GM12801 (cell line): Measurements from ENCODE around the gene ABLIM3.

Experiments
- CTCF ChIP-seq: IDR thresholded peaks from one replicate; pipeline ENCODE4 v1.5.1; 2011; ENCODE audit warnings: control low read depth; ENCODE audit not compliant: insufficient read length; ENCODE audit errors: extremely low read depth

The ABLIM3 gene

GRCh38 chr5:149143470-149143869 lies 2.2 kb downstream of the ABLIM3 start:
- TF ChIP-seq CTCF = no peak

GRCh38 chr5:149144637-149145036 lies 3.3 kb downstream of the ABLIM3 start:
- TF ChIP-seq CTCF = no peak

- TF ChIP-seq CTCF = no peak
These were observed 3.8 kb downstream of the ABLIM3 start for GRCh38 chr5:149145138-149145537.

GRCh38 chr5:149147676-149148075 lies 6.4 kb downstream of the ABLIM3 start:
- no peak for TF ChIP-seq CTCF

- TF ChIP-seq CTCF = no peak
These were observed 8.6 kb downstream of the ABLIM3 start for GRCh38 chr5:149149942-149150341.

GRCh38 chr5:149150457-149150856 lies 9.2 kb downstream of the ABLIM3 start:
- TF ChIP-seq CTCF = no peak

- TF ChIP-seq CTCF = no peak
These were observed 10.4 kb downstream of the ABLIM3 start for GRCh38 chr5:149151717-149152116.

- no peak for TF ChIP-seq CTCF
These were observed 11.0 kb downstream of the ABLIM3 start for GRCh38 chr5:149152317-149152746.
